Measurements from ENCODE around the gene IFITM1.
"Not testable (repeated sequence)": the region's sequence is repeated elsewhere in the genome, so short reads cannot be mapped to it uniquely, and the experiment has no call there.

Gene IFITM1

DNA sequence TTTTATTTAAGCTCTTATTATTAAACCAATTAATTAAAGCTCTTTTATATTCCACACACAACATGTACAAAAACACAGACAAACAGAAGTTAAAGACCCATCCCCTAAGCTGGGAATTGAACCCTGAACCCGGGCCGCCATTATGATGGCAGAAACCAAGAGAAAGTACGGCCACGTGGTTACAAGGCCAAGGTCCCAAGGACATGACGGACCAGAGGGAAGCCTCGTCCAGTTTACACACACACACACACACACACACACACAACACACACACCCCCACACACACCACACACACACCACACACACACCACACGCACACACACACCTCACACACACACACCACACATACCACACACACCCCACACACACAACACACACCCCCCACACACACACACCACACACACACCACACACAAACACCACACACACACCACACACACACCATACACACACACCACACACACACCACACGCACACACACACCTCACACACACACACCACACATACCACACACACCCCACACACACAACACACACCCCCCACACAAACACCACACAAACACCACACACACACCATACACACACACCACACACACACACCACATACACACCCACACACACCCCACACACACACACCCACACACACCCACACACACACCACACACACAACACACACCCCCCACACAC lies 35.6 kb downstream of the IFITM1 start:
- H3K4ac ChIP-seq (ENCODE audit: low read depth, low read length), result not testable (repeated sequence)

GRCh38 chr11:350033-350722 lies 36.3 kb downstream of the IFITM1 start:
- not testable (repeated sequence) for H3K4me2 ChIP-seq (ENCODE audit: low read length); H4K91ac ChIP-seq (ENCODE audit: low read depth, low read length); H3K36me3 ChIP-seq (ENCODE audit: control insufficient read depth in 1 of 2, insufficient read depth in 2 of 2, low read length in 2 of 2); H3K27ac ChIP-seq (ENCODE audit: low read depth, low read length); H3K27me3 ChIP-seq (ENCODE audit: insufficient read depth, low read length); H4K8ac ChIP-seq (ENCODE audit: low read depth, low read length); H2AFZ ChIP-seq (ENCODE audit: insufficient read depth, low read length, poor library complexity); H2AK5ac ChIP-seq (ENCODE audit: low read length); H3K23ac ChIP-seq (ENCODE audit: low read length); H4K12ac ChIP-seq (ENCODE audit: low read depth, low read length); H2BK12ac ChIP-seq (ENCODE audit: low read length); H3K18ac ChIP-seq (ENCODE audit: low read length); H3K14ac ChIP-seq (ENCODE audit: low read length); H2BK5ac ChIP-seq (ENCODE audit: low read depth, low read length, poor library complexity); H3K79me1 ChIP-seq (ENCODE audit: low read length); H3K4ac ChIP-seq (ENCODE audit: low read depth, low read length); H3K79me2 ChIP-seq (ENCODE audit: control insufficient read depth, insufficient read depth, low read length, poor library complexity); H3K9ac ChIP-seq (ENCODE audit: low read length); H3K9me3 ChIP-seq (ENCODE audit: insufficient read depth, low read depth, low read length); DNase-seq; H2BK120ac ChIP-seq (ENCODE audit: insufficient read depth, low read length, poor library complexity)
- H3K4me3 ChIP-seq (ENCODE audit: low read depth, low read length), result peak overlapping the region; percentile 54
- H3K4me1 ChIP-seq (ENCODE audit: control insufficient read depth in 1 of 2, insufficient read depth in 2 of 2, low read length in 2 of 2), result peaks cover 1 to 10% of the 10 kb centered on the region in 2 experiments
- WGBS (ENCODE audit: extremely low coverage, insufficient coverage, insufficient read length), result no CpG with 5 or more reads among the region's 16 CpGs

More for the DNA sequence above, 35.6 kb downstream of the IFITM1 start:
- not testable (repeated sequence) for H3K23ac ChIP-seq (ENCODE audit: low read length); H3K4me2 ChIP-seq (ENCODE audit: low read length); H3K79me2 ChIP-seq (ENCODE audit: control insufficient read depth, insufficient read depth, low read length, poor library complexity); H2BK5ac ChIP-seq (ENCODE audit: low read depth, low read length, poor library complexity); H2BK12ac ChIP-seq (ENCODE audit: low read length); H3K18ac ChIP-seq (ENCODE audit: low read length); H2AK5ac ChIP-seq (ENCODE audit: low read length); H3K36me3 ChIP-seq (ENCODE audit: control insufficient read depth in 1 of 2, insufficient read depth in 2 of 2, low read length in 2 of 2); H4K8ac ChIP-seq (ENCODE audit: low read depth, low read length); H4K12ac ChIP-seq (ENCODE audit: low read depth, low read length); H3K14ac ChIP-seq (ENCODE audit: low read length); H3K9ac ChIP-seq (ENCODE audit: low read length); H3K9me3 ChIP-seq (ENCODE audit: insufficient read depth, low read depth, low read length); H3K27ac ChIP-seq (ENCODE audit: low read depth, low read length); DNase-seq; H4K91ac ChIP-seq (ENCODE audit: low read depth, low read length); H3K4me1 ChIP-seq (ENCODE audit: control insufficient read depth in 1 of 2, insufficient read depth in 2 of 2, low read length in 2 of 2); H3K79me1 ChIP-seq (ENCODE audit: low read length); H3K27me3 ChIP-seq (ENCODE audit: insufficient read depth, low read length); H2AFZ ChIP-seq (ENCODE audit: insufficient read depth, low read length, poor library complexity); H2BK120ac ChIP-seq (ENCODE audit: insufficient read depth, low read length, poor library complexity)
- WGBS (ENCODE audit: extremely low coverage, insufficient coverage, insufficient read length), result no CpG with 5 or more reads among the region's 8 CpGs
- peak overlapping the region; percentile 54 for H3K4me3 ChIP-seq (ENCODE audit: low read depth, low read length)

DNA sequence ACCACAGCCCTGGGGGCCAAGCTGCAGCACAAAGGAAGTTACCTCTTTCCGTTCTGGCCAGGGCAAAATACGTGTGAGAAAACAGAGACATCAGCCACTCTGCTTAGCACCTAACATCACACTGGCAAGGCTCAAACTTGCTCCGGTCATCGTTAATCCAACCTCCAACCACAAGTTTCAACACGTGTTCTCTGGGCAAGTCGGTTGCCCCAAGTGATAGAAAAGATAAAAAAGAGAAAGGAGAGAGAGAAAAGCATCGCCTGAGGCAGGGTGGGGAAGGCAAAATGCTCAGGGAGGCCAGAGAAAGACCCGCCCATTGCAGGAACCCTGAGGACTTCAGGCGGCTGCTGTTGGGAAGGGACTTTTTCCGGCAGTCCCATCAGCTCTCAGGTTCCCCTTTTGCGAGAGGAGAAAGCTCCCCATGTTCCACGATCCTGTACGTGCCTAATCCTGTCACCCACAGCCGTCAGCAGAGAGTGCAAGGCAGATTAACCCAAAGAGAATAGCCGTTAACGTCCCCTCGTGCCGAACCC lies 36.9 kb downstream of the IFITM1 start:
- Histone ChIP-seq H3K9ac (ENCODE audit: low read length) (no peak overlapping the region), H2BK120ac (ENCODE audit: insufficient read depth, low read length, poor library complexity) (no peak overlapping the region), H3K79me2 (ENCODE audit: control insufficient read depth, insufficient read depth, low read length, poor library complexity) (peaks cover 6% of the 10 kb centered on the region), H4K12ac (ENCODE audit: low read depth, low read length) (no peak overlapping the region), H2AFZ (ENCODE audit: insufficient read depth, low read length, poor library complexity) (no peak overlapping the region), H2BK5ac (ENCODE audit: low read depth, low read length, poor library complexity) (no peak overlapping the region), H3K18ac (ENCODE audit: low read length) (no peak overlapping the region), H2AK5ac (ENCODE audit: low read length) (no peak overlapping the region), H4K8ac (ENCODE audit: low read depth, low read length) (no peak overlapping the region), H3K27me3 (ENCODE audit: insufficient read depth, low read length) (no peaks in the 10 kb centered on the region), H3K14ac (ENCODE audit: low read length) (no peak overlapping the region), H3K23ac (ENCODE audit: low read length) (no peak overlapping the region), H3K36me3 (ENCODE audit: control insufficient read depth in 1 of 2, insufficient read depth in 2 of 2, low read length in 2 of 2) (no peaks in the 10 kb centered on the region), H3K4me1 (ENCODE audit: control insufficient read depth in 1 of 2, insufficient read depth in 2 of 2, low read length in 2 of 2) (peaks cover 7 to 16% of the 10 kb centered on the region in 2 experiments), H4K91ac (ENCODE audit: low read depth, low read length) (no peak overlapping the region), H3K27ac (ENCODE audit: low read depth, low read length) (no peak overlapping the region), H3K9me3 (ENCODE audit: insufficient read depth, low read depth, low read length) (peaks cover 2% of the 10 kb centered on the region), H3K4ac (ENCODE audit: low read depth, low read length) (no peak overlapping the region), H3K4me3 (ENCODE audit: low read depth, low read length) (no peak overlapping the region), H3K4me2 (ENCODE audit: low read length) (no peak overlapping the region), H2BK12ac (ENCODE audit: low read length) (no peak overlapping the region), H3K79me1 (ENCODE audit: low read length) (peaks cover 7% of the 10 kb centered on the region)
- WGBS (ENCODE audit: extremely low coverage, insufficient coverage, insufficient read length), result no CpG with 5 or more reads among the region's 18 CpGs
- DNase-seq, result peak; percentile 18 to 50

- Histone ChIP-seq H3K18ac (ENCODE audit: low read length) (no peak overlapping the region), H3K36me3 (ENCODE audit: control insufficient read depth in 1 of 2, insufficient read depth in 2 of 2, low read length in 2 of 2) (no peaks in the 10 kb centered on the region), H4K12ac (ENCODE audit: low read depth, low read length) (no peak overlapping the region), H3K9ac (ENCODE audit: low read length) (no peak overlapping the region), H3K9me3 (ENCODE audit: insufficient read depth, low read depth, low read length) (peaks cover 3% of the 10 kb centered on the region), H2BK5ac (ENCODE audit: low read depth, low read length, poor library complexity) (no peak overlapping the region), H3K23ac (ENCODE audit: low read length) (no peak overlapping the region), H3K4me3 (ENCODE audit: low read depth, low read length) (no peak overlapping the region), H2BK120ac (ENCODE audit: insufficient read depth, low read length, poor library complexity) (no peak overlapping the region), H3K27ac (ENCODE audit: low read depth, low read length) (no peak overlapping the region), H3K4ac (ENCODE audit: low read depth, low read length) (no peak overlapping the region), H3K4me2 (ENCODE audit: low read length) (no peak overlapping the region), H3K4me1 (ENCODE audit: control insufficient read depth in 1 of 2, insufficient read depth in 2 of 2, low read length in 2 of 2) (peaks cover 7 to 16% of the 10 kb centered on the region in 2 experiments), H4K91ac (ENCODE audit: low read depth, low read length) (peak overlapping the region; percentile 8), H4K8ac (ENCODE audit: low read depth, low read length) (no peak overlapping the region), H3K79me2 (ENCODE audit: control insufficient read depth, insufficient read depth, low read length, poor library complexity) (peaks cover 6% of the 10 kb centered on the region), H2AK5ac (ENCODE audit: low read length) (no peak overlapping the region), H3K14ac (ENCODE audit: low read length) (no peak overlapping the region), H3K79me1 (ENCODE audit: low read length) (peaks cover 10% of the 10 kb centered on the region), H2AFZ (ENCODE audit: insufficient read depth, low read length, poor library complexity) (no peak overlapping the region), H2BK12ac (ENCODE audit: low read length) (peak overlapping the region; percentile 3), H3K27me3 (ENCODE audit: insufficient read depth, low read length) (no peaks in the 10 kb centered on the region)
- no peak for DNase-seq
- no CpG with 5 or more reads among the region's 14 CpGs for WGBS (ENCODE audit: extremely low coverage, insufficient coverage, insufficient read length)
Observed at GRCh38 chr11:351411-351810, 37.6 kb downstream of the IFITM1 start.
